GM21576 (cell line): ENCODE results near the gene FBLN2.
"Not testable (repeated sequence)": the region's sequence is repeated elsewhere in the genome, so short reads cannot be mapped to it uniquely, and the experiment has no call there.

ENCODE experiments used
- ATAC-seq: cut with Tn5 transposase; IDR thresholded peaks from one replicate; pipeline ENCODE4 v1.9.1; 2021; ENCODE audit warnings: mild to moderate bottlenecking, moderate library complexity; ENCODE audit not compliant: unreplicated experiment

Gene FBLN2

GRCh38 chr3:13548696-13549622, at the start of gene FBLN2:
TSS of gene FBLN2 (plus strand) at chr3:13549125. CDS start at chr3:13570356, 21,231 bp downstream.
- ATAC-seq: no peak

- not testable (repeated sequence) for ATAC-seq
Observed at GRCh38 chr3:13499246-13499645, 49.7 kb upstream of the FBLN2 start.

- no peak for ATAC-seq
Observed at GRCh38 chr3:13500133-13500885, 48.6 kb upstream of the FBLN2 start.

- ATAC-seq: no peak
Observed at GRCh38 chr3:13501056-13501455, 47.9 kb upstream of the FBLN2 start.

GRCh38 chr3:13501521-13501920, 47.4 kb upstream of the FBLN2 start:
- ATAC-seq: no peak

GRCh38 chr3:13501958-13502790, 46.8 kb upstream of the FBLN2 start:
- ATAC-seq: no peak

- ATAC-seq: no peak
Observed at GRCh38 chr3:13502791-13503060, 46.2 kb upstream of the FBLN2 start.

- no peak for ATAC-seq
Observed at GRCh38 chr3:13504161-13504831, 44.6 kb upstream of the FBLN2 start.

GRCh38 chr3:13505147-13506130, 43.5 kb upstream of the FBLN2 start:
- no peak for ATAC-seq

GRCh38 chr3:13506239-13506638, 42.7 kb upstream of the FBLN2 start:
- no peak for ATAC-seq

GRCh38 chr3:13506680-13507079, 42.2 kb upstream of the FBLN2 start:
- ATAC-seq: no peak

- ATAC-seq: no peak
Observed at GRCh38 chr3:13507247-13507569, 41.7 kb upstream of the FBLN2 start.

- no peak for ATAC-seq
Observed at GRCh38 chr3:13507570-13508339, 41.2 kb upstream of the FBLN2 start.

- ATAC-seq: no peak
Observed at GRCh38 chr3:13508496-13508895, 40.4 kb upstream of the FBLN2 start.

GRCh38 chr3:13509059-13509815, 39.7 kb upstream of the FBLN2 start:
- no peak for ATAC-seq

- ATAC-seq: no peak
Observed at GRCh38 chr3:13509816-13510192, 39.1 kb upstream of the FBLN2 start.

- no peak for ATAC-seq
Observed at GRCh38 chr3:13512451-13512850, 36.5 kb upstream of the FBLN2 start.
